Ishikawa (cell line): ENCODE measurements around the gene ZNF44.

ENCODE experiments used
- CEBPB ChIP-seq: IDR thresholded peaks from 2 replicates; pipeline ENCODE4 v1.6.1; 2012
- FOXM1 ChIP-seq: IDR thresholded peaks from 2 replicates; pipeline ENCODE4 v1.6.1; 2012; ENCODE audit warnings: low read depth, borderline replicate concordance
- RAD21 ChIP-seq: IDR thresholded peaks from 2 replicates; pipeline ENCODE4 v1.6.1; 2012; ENCODE audit warnings: low read depth
- TAF1 ChIP-seq: IDR thresholded peaks from 2 replicates; pipeline ENCODE4 v1.6.1; 2012; ENCODE audit warnings: low read depth, mild to moderate bottlenecking
- TF ChIP-seq, protein P1 (sequence below): IDR thresholded peaks from 2 replicates; pipeline ENCODE4 v1.6.1; 2012
- TF ChIP-seq, protein P2 (sequence below): IDR thresholded peaks from 2 replicates; pipeline ENCODE4 v1.6.1; 2012; ENCODE audit warnings: low read depth, mild to moderate bottlenecking

DNA sequence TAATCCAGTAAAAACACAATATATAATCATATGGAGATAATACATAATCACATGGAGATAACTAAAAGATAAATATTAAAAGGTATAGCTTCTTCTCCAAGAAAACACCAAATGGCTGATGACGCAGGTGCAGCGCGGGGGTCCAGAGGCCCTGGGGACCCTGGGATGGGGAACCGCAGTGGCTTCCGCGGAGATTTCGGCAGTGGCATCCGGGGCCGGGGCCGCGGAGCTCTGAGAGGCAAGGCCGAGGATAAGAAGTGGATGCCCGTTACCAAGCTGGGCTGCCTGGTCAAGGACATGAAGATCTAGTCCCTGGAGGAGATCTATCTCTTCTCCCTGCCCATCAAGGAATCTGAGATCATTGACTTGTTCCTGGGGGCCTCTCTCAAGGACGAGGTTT, 10.5 kb downstream of the ZNF44 start:
- TF ChIP-seq RAD21 (no peak), TAF1 (no peak), FOXM1 (no peak), CEBPB (no peak)
- TF ChIP-seq, protein P1, sequence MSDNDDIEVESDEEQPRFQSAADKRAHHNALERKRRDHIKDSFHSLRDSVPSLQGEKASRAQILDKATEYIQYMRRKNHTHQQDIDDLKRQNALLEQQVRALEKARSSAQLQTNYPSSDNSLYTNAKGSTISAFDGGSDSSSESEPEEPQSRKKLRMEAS, result no peak
- TF ChIP-seq, protein P2, sequence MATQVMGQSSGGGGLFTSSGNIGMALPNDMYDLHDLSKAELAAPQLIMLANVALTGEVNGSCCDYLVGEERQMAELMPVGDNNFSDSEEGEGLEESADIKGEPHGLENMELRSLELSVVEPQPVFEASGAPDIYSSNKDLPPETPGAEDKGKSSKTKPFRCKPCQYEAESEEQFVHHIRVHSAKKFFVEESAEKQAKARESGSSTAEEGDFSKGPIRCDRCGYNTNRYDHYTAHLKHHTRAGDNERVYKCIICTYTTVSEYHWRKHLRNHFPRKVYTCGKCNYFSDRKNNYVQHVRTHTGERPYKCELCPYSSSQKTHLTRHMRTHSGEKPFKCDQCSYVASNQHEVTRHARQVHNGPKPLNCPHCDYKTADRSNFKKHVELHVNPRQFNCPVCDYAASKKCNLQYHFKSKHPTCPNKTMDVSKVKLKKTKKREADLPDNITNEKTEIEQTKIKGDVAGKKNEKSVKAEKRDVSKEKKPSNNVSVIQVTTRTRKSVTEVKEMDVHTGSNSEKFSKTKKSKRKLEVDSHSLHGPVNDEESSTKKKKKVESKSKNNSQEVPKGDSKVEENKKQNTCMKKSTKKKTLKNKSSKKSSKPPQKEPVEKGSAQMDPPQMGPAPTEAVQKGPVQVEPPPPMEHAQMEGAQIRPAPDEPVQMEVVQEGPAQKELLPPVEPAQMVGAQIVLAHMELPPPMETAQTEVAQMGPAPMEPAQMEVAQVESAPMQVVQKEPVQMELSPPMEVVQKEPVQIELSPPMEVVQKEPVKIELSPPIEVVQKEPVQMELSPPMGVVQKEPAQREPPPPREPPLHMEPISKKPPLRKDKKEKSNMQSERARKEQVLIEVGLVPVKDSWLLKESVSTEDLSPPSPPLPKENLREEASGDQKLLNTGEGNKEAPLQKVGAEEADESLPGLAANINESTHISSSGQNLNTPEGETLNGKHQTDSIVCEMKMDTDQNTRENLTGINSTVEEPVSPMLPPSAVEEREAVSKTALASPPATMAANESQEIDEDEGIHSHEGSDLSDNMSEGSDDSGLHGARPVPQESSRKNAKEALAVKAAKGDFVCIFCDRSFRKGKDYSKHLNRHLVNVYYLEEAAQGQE, result no peak
